ENCODE measurements around the gene CDH3.
"Not testable (repeated sequence)": the region's sequence is repeated elsewhere in the genome, so short reads cannot be mapped to it uniquely, and the experiment has no call there.

Gene CDH3

GRCh38 chr16:68700831-68701230 lies 55.7 kb downstream of the CDH3 start:
- TF ChIP-seq ZFX (IDR thresholded peaks at IDR 0.05) = no peak
- TF ChIP-seq, protein P1, sequence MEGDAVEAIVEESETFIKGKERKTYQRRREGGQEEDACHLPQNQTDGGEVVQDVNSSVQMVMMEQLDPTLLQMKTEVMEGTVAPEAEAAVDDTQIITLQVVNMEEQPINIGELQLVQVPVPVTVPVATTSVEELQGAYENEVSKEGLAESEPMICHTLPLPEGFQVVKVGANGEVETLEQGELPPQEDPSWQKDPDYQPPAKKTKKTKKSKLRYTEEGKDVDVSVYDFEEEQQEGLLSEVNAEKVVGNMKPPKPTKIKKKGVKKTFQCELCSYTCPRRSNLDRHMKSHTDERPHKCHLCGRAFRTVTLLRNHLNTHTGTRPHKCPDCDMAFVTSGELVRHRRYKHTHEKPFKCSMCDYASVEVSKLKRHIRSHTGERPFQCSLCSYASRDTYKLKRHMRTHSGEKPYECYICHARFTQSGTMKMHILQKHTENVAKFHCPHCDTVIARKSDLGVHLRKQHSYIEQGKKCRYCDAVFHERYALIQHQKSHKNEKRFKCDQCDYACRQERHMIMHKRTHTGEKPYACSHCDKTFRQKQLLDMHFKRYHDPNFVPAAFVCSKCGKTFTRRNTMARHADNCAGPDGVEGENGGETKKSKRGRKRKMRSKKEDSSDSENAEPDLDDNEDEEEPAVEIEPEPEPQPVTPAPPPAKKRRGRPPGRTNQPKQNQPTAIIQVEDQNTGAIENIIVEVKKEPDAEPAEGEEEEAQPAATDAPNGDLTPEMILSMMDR (conservative IDR thresholded peaks at IDR 0.05) = no peak
- no peak overlapping the region for H3K27ac ChIP-seq

DNA sequence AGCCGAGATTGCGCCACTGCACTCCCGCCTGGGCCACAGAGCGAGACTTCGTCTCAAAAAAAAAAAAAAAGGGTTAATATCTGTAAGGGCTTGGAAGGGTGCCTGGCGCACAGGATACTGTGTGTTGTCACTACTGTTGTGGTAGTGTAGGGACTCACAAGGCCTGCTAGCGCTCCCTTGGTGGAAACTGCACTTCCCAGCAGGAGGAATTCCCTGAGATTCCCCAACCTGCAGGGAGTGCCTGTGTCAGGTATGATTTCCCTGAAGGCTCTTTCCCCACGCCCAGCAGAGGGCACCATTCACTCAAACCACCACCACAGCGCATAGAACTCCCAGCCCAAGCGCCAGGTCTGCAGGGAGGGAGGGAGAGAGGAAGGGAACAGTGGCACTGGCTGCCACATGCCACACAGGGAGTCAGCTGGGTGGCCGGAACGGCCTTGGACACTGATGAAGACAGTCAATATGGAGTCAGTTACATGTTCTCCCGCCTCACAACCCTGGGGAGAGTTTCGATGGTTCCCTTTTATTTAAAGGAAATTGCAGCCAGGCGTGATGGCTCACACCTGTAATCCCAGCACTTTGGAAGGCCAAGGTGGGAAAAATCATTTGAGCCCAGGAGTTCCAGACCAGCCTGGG lies 59.2 kb downstream of the CDH3 start:
- no peak overlapping the region for H3K27ac ChIP-seq
- TF ChIP-seq, protein P1 (conservative IDR thresholded peaks at IDR 0.05) = peak; percentile 91
- no peak for TF ChIP-seq ZFX (IDR thresholded peaks at IDR 0.05)

GRCh38 chr16:68707340-68708152 lies 62.4 kb downstream of the CDH3 start:
- no peak overlapping the region for H3K27ac ChIP-seq
- TF ChIP-seq ZFX (IDR thresholded peaks at IDR 0.05) = no peak
- TF ChIP-seq, protein P1 (conservative IDR thresholded peaks at IDR 0.05) = no peak

GRCh38 chr16:68710211-68710610 lies 65.1 kb downstream of the CDH3 start:
- TF ChIP-seq, protein P1 (conservative IDR thresholded peaks at IDR 0.05) = no peak
- no peak for TF ChIP-seq ZFX (IDR thresholded peaks at IDR 0.05)
- H3K27ac ChIP-seq = no peak overlapping the region

- TF ChIP-seq, protein P1 (conservative IDR thresholded peaks at IDR 0.05) = no peak
- no peak for TF ChIP-seq ZFX (IDR thresholded peaks at IDR 0.05)
- H3K27ac ChIP-seq = no peak overlapping the region
Measured at GRCh38 chr16:68711421-68712139, 66.5 kb downstream of the CDH3 start.

DNA sequence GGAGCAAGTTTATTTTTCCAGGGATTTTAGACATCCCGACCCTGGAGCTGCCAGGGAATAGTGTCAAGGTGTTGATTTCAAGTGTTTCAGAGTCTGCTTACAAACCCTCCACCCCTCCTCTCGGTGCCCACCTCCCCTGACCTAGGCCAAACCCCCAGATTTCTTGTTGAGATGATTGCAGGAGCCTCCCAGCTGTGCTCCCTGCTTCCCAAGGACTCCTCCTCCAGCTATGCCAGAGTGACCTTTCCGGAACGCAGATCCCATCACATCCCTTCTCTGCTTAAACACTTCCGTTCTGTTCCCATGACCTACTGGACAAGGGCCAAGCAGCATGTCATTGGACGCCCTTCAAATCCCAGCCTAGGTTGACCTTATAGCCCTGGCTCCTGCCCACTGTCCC lies 68.3 kb downstream of the CDH3 start:
- H3K27ac ChIP-seq = no peak overlapping the region
- TF ChIP-seq, protein P1 (conservative IDR thresholded peaks at IDR 0.05) = no peak
- no peak for TF ChIP-seq ZFX (IDR thresholded peaks at IDR 0.05)

- TF ChIP-seq, protein P1 (conservative IDR thresholded peaks at IDR 0.05) = no peak
- no peak for TF ChIP-seq ZFX (IDR thresholded peaks at IDR 0.05)
- no peak overlapping the region for H3K27ac ChIP-seq
Measured at GRCh38 chr16:68715471-68715870, 70.4 kb downstream of the CDH3 start.

GRCh38 chr16:68716516-68716915 lies 71.4 kb downstream of the CDH3 start:
- H3K27ac ChIP-seq = not testable (repeated sequence)
